ENCODE results near the gene NFILZ.

DNA sequence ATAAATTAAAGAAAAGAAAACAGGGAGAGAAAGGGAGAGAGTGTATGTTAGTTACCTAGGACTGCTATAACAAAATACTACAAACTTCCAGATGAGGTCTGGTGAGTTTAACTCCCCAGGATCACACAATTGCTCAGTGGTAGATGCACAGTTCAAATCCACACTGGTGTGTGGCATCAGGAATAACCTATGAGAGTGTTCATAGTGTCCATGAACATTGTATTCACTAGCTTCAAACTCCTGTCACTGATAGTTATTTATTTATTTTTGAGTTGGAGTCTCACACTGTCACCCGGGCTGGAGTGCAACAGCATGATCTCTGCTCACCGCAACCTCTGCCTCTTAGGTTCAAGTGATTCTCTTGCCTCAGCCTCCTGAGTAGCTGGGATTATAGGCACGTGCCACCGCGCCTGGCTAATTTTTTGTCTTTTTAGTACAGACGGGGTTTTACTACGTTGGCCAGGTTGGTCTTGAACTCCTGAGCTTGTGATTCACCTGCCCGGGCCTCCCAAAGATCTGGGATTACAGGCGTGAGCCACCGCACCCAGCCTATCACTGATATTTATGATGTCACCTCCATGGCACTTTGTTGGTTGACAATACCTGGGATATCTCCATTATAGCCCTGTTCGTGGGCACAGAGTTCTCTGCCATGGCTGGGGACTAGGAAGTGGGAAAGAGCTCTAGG lies at the start of gene NFILZ:
- TF ChIP-seq, protein P1, sequence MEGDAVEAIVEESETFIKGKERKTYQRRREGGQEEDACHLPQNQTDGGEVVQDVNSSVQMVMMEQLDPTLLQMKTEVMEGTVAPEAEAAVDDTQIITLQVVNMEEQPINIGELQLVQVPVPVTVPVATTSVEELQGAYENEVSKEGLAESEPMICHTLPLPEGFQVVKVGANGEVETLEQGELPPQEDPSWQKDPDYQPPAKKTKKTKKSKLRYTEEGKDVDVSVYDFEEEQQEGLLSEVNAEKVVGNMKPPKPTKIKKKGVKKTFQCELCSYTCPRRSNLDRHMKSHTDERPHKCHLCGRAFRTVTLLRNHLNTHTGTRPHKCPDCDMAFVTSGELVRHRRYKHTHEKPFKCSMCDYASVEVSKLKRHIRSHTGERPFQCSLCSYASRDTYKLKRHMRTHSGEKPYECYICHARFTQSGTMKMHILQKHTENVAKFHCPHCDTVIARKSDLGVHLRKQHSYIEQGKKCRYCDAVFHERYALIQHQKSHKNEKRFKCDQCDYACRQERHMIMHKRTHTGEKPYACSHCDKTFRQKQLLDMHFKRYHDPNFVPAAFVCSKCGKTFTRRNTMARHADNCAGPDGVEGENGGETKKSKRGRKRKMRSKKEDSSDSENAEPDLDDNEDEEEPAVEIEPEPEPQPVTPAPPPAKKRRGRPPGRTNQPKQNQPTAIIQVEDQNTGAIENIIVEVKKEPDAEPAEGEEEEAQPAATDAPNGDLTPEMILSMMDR (conservative IDR thresholded peaks at IDR 0.05; ENCODE audit: low read length), result no peak
- TF ChIP-seq EZH2phosphoT487 (IDR thresholded peaks at IDR 0.05; ENCODE audit: borderline replicate concordance), result no peak
